HG03159 (cell line): ENCODE data around the gene ZIC5.

Experiments
- ATAC-seq: cut with Tn5 transposase; IDR thresholded peaks from one replicate; pipeline ENCODE4 v1.9.1; 2021; ENCODE audit warnings: mild to moderate bottlenecking, moderate library complexity; ENCODE audit not compliant: unreplicated experiment

Gene ZIC5

DNA sequence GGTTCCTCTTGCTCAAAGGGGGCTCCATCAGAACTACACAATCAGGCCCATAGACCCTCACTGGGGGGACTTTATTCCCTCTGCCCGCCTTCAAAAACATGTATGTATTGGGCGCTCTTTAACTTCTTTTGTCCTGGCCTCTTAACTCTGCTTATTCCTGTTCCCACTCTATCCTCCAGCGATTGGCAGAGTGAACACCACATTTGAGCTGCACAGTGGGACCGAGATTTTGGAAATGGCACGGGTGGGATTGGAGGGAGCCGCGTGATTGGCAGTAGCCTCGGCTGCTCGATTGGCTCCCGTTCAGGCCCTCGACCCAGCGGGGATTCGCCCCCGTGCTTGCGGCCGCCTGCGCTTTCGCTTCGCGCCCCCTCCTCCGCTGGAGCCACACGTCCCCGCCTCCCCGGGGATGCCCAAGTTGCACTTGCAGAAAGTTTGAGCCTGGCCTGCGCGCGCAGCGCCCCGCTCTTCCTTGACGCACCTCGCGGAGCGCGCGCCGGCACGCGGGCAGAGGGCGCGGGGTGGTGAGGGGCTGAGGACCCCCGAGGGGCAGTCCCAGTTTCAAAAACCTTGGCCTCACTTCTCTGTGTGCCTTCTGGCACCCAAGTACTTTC, at the start of gene ZIC5:
Gene ZIC5 (minus strand): TSS at position 192 of the 614 bp plus-strand sequence. CDS start 164 bp downstream, at position 28.
- ATAC-seq = no peak

DNA sequence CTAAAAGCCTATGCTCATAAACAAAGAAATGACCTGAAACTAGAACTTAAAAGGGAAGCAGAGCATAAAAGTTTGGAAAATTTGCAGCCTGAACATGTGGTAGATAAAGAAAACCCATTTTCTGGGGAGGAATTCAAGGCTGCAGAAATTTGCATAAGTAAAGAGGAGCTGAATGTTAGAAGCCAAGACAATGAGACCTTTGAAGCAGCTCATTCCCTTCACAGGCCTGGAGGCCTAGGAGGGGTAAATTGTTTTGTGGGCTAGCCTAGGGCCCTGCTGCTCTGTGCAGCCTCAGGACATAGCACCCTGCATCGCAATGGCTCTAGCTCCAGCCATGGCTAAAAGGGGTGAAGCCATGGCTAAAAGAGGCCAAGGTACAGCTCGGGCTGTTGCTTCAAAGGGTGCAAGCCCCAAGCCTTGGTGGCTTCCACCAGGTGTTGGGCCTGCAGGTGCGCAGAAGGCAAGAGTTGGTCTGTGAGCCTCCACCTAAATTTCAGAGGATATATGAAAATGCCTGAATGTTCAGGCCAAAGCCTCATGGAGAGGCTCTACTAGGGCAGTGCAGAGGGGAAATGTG, 48.3 kb upstream of the ZIC5 start:
- ATAC-seq = no peak

DNA sequence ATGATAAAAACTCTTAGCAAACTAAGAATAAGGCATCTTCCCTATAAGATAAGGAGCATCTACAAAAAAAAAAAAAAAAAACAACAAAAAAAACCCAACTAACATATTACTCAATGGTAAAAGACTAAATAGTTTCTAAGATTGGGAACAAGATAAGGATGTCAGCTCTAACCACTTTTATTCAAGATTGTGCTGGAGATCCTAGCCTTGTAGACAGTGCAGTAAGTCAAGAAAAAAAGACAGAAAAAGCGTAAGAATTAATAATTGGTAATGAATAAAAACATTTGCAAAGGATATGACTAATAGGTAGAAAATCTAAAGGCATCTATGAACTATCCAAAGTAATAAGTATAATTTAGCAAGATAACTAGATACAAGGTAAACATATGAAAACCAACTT, 43.1 kb upstream of the ZIC5 start:
- no peak for ATAC-seq

DNA sequence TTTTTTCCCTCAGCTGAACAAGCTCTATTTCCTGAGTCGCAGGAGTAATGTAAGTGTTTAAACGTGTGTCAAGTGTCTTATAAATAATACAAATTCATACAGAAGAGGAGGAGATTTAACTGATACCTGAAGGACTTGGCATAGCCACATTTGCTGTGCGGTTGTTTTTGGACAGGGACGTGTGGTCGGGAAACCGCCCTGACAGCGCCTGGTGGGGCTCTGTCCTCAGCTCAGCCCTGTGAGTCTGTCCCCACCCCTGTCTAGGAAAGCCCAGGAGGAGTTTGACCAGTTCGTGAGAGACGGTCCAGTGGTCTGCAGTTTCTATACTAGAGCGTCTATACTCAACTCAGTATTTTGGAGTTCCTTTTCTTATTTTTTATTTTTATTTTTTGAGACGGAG, 26.7 kb upstream of the ZIC5 start:
- no peak for ATAC-seq

DNA sequence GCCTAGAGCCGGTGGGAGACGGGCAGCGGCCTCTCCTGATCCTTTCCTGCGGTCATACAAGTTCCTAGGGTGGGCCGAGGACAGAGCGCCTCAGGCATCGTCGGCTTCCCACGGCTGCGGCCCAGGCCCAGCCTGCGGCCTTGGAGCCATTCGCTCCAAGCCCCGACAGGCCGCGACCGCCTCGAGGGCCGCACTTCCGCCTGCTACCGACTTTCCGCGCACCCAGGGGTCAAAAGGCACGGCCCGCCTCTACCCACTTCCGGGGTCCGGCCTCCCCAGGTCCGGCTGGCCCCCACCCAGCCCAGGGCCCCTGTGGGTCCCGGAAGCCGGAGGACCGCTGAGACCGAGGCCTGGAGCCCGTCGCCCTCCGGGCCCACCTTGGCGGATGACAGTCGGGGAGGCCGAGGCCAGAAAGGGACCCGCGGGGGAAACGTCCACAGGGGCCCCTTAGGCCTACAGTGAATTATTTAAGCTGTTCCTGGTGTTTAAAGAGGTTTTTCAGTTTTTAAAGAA, 26.2 kb upstream of the ZIC5 start:
- ATAC-seq = no peak

DNA sequence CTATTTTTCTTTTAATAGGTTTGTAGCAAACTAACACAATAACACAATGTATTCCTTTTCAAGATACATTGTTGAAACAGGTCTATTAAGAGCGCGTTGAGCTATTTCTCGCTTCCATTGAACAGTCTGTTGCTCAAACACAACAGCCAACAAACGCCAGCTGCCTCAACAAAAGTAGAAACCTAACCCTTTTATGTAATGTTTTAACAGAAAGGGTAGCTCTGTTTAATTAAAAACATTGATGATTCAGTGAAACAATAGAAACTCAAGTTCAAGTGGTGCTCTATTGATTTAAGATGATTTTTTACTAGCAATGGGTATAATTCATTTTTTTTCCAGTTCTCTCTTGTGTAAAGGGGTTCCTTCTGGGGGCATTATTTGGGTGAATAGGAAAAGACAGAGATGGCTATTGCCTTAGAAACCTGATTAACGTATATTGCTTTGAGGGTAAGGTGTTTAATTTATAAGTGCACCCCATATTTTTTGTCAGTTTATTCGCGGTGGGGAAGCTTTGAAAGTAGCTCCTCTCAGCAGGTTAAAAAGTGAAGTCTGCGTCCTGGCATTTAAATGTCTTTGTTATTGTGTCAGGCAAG, 24.9 kb upstream of the ZIC5 start:
- no peak for ATAC-seq

DNA sequence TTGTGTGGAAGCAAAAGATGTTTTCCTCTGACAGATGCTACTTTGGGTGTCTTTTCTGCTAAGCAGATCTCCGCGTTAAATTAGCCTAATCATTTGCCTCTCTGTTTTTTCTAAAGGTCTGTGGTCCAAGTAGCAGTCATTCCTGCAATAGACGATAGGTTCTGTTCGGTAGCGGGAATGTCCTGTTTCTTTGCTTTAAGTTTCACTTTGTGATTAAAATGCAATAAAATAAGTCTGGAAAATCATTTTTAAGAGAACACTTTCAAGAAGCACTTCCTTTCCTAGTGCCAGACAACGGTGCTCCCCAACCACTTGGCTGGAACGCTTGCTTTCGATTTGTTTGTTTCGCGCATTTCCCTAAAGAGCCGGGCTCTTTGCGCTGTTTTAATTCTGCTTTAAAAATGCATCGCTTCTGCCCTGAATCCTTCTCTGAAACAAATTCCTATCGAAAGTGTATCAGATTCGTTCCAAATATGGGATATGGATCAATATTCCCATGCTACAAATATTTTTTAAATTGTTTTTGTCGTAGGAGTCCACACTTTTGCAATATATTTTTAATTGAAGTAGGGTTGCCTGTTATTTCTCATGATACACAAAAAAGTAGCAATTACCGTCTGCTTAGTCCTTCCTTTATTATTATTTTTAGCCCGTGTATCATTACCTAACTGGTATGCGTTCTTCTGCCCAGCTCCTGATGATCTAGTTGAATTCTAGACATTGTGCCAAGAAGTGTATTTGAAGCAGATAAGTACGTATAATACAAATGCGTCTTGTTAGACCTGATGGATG, 24.2 kb upstream of the ZIC5 start:
- ATAC-seq = no peak

DNA sequence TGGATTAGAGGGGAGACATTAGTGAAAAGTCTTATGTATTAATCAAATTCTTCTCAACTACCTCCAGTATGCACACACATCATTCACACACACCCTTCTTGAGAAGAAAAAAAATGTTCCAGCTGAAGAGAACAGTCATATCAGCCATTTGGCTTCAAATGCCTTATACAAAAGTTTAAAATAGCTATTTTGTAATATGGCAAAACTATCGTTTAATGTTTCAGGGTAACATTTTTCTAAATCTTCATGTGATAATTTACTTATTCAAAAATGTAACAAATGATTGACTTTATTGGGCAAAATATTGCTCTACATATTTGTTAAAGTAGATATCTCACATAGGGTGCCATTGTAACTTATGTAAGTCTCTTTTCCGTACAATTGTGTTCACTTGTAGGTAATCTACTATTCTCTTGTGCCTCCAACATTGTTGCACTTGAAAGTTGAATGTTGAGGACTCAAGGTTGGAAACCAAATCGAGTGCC, 23.6 kb upstream of the ZIC5 start:
- ATAC-seq = no peak

DNA sequence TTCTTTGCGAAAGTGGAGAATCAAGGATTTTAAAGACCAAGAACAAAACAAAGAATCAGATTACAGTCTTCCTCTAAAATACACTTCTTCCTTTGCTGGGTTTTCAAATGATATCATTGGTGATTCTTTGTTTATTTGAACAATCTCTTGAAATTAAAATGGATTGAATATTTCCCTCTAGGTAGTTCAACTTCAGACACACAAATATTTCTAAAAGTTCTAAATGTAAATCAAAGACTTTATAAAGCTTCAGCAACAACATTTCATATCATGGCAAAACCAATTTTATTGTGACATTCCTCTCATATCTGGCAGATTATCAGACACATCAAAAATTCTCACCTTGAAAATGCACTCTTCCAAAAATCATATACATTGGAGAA, 23.1 kb upstream of the ZIC5 start:
- ATAC-seq = no peak

DNA sequence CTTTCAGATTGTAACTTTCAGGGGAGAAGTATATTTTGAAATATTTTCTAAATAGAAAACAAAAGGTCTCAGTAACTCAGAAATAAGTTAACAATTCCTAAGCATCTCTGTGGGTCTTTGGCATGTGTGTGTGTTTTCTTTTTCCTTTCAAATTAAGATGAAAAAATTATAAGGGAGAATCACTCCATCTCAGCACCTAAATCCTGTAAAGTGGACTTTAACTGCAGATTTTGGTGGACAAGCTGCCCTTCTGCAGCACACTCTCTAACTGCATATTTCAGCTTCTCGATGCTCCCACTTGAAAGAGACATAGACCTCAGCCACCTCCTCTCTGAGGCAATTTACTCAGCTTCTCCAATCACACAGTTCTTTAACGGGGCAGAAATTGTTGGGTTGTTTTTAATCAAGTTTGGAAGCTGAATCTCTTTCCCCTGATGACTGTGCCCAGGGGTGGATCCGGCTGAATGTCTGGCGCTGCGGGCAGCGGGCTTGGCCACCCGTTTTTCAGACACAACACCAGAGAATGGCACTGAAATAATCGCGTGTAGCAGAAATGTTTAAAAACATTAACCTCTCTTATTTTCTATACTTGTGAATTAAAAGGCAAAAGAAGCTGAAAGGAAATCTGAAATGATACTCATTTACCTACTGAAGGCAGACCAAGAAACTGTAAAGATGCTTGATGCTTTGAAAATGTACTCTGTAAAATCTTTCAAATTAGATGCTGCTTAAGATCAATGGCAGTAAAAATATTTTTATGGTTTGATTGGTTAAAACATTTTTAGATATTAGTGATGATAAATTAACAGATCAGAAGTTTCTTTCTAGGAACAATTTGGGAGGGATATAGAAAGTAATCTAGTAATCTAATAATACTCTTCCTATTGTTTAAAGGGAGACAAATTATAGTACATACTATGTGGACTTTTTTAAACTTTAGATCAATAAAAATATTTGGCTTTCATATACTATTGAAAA, 22.4 kb upstream of the ZIC5 start:
- ATAC-seq = no peak

DNA sequence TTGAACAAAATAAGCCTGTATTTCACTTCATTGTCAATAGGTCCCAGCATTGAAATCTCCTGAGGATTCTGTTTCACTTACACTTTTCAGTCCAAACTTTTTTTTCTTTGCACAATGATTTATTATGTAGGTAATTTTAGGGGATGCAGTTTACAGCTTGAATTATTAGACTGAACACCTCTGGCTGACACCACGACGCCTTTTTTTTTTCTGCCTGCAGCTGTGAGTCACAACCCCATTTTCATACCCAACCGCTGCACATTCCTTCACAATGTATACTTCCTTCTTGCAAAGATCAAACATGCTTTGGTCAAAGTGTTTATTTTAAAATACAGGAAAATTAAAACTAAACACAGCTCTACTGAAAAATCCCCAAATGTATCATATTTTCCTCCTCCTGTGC, 21.4 kb upstream of the ZIC5 start:
- ATAC-seq = no peak

DNA sequence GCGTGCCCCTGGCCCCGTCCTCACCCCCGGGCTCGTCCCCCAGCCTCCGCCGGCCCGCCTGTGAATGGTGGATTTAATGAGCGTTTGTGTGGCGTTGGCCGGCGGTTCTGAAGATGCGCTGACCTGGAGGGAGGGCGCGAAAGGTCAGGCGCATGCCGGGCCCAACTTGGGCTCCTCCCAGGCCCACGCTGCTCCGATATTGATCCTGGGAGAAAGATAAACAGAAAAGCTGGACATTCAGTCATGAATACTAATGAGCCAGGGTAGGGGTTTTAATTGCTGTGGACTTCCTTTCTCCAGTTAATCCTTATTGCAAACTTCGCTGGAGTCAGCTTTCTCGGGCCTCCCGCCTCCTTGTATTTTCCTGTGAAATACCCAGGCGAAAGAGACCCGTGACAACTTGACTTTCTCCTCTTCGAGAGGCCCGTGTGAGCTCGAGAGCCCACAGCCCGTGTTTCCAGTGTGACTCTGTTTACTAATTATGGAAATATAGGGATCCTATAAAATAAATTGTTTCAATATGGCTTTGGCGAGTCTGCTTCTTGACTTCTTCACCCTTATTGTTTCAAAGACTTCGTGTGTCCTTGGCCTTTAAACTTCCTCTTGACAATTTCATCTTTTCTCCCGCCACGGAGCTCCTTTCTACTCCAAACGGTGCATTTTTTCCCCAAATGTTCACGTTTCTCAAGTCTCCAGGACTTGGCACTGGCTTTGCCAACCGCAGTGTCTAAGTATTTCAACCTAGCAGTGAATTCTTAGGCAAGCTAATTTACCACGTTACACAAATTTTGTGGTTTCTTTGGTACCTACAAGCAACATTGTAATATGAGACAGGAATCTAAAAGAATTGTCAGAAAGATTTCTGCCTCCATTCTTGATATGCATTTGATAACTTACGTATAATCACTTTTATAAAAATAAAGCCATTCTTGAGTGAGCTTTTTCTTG, 20.5 kb upstream of the ZIC5 start:
- ATAC-seq = no peak

DNA sequence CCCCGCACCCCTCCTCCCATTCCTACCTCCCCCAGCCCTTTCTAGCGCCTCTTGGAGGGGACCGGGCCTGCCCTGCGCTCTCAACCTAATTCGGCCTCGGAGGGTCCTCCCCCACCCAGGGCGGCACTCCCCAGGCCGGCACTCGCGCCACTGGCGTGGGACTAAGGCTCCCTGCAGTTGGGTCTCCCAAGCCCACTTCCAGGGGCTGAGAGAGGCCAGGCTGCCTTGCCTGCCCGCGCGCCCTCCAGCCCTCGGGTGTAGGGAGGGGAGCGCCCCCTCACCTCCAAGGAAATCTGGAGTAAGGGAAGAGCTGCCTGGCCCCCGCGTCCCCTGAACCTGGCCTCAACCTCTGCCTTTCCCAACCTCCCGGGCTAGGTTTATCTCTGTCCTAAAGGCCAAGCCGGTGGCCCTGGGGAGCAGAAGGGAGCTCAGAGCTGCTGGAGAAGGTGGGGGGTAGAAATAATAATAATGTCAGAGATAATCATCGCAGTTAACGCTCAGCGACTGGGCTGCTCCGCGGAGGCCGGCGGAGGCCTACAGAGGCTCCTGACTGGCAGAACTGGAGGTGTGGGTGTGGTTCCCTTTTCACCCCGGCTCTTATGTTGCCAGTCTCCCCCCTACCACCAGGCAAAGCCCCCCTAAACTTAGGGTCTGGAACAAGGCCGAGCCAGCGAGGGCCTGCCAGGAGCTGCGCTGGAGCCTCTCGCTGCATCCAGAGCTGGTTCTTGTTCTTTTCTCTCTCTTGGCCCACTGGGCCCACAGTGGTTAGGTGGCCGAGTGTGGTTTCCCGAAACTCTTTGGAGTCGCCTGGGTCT, 19.7 kb upstream of the ZIC5 start:
- no peak for ATAC-seq

DNA sequence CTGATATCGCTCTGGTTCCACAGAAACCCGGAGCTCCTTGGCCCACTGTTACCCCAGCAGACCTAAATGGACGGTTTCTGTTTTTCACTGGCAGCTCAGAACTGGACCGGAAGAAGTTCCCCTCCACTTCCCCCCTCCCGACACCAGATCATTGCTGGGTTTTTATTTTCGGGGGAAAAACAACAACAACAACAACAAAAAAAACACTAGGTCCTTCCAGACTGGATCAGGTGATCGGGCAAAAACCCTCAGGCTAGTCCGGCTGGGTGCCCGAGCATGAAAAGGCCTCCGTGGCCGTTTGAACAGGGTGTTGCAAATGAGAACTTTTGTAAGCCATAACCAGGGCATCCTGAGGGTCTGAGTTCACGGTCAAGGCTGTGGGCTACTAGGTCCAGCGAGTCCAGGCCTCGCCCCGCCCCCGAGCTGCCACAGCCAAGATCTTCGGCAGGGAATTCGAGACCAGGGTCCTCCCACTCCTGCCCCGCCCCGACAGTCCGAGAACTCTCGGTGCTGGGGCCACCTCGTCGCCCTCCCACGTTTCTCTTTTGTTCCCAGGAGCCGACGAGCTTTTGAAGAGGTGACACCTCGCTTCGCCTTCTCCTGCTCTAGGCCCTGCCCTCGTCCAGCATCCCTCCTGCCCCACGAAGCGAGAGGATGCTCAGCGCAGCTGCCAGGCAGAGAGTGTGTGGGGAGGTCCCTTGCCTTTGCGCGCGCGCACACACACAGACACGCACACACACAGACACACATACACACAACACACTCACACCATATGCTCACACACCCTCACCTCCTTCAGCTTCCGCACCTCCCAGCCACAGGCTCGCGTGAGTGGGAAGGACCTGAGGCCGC, 18.8 kb upstream of the ZIC5 start:
- ATAC-seq = no peak

DNA sequence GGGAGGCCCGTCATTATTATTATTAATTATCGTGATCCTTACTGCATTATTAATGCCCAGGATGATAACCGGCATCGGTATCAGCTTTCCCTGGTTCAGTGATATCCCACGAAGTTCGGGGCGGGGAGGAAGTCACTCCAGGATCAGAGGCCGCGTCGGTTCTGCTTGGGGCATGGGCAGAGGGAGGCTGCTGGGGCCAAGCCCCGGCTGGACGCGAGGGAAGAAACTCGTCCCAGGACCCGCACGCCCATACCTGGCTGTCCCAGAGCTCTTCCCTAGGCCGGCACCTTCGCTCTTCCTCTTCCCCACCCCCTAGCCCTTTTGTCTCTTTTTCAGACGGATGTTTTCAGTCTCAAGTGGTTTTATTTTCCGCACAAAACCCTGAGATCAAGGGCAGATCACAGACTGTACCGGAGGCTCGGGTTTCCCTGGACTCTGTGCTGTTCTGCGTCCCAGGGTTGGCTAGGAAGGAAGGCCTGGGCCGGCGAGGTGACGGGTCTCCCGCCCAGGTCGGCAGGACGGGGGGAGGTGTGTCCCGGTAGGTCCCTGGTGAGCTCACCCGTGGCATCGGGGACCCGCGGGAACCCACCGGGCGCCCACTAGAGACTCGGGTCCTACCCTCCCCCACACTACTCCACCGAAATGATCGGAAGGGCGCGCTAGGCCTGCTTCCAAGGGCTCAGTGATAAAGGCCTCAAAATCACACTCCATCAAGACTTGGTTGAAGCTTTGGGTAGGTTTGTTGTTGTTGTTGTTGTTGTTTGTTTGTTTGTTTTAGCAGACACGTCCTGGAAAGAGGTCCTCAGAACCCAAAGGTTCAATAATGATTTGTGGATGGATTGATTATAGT, 17.9 kb upstream of the ZIC5 start:
- no peak for ATAC-seq

DNA sequence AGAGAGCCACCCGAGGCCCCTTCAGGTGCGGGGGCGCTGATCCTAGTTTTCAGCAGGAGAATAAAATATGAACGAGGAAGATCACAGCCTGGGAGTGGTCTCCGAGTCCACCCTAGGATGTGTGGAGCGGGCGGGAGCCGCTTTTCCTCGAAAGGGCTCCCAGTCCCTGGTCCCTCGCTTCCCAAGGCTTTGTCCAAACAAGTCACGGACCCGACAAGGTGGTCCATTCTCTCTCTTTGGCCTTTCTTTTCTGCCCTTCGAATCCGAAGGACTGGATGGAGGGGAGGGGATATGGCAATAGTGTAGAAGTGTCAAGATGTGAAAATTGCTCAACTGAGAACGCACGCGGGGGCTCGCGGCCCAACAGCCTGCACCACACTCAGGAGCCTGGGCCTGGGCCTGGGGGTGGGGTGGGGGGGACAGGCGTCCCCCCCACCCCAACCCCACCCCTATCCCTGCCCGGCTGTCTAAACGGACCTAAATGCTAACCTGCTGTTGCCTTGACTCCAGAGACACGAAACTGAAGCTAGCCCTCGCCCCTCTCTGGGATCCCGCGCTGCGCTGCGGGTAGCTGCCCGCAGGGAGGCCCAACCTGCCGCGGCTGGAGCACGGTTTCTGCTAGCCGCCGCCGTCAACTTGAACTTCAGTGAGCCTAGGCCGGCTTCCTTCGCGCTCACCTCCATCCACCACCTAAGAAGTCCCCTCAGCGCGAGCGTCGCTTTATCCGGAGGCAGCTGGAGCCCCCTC, 17.1 kb upstream of the ZIC5 start:
- no peak for ATAC-seq
